ENCODE data around the gene PIBF1.

GRCh38 chr13:72763411-72763810 lies 18.5 kb upstream of the PIBF1 start:
- TF ChIP-seq EZH2 (IDR thresholded peaks at IDR 0.05), result no peak
- no peak for TF ChIP-seq CTCF (IDR thresholded peaks at IDR 0.05)
